Endodermal cell (in vitro differentiated cells): Measurements from ENCODE around the gene GALNT18. TPM values are rescaled to one million over a fixed set of nuclear protein-coding genes. Genes with fewer than 3 reads are reported as not detected.
"Not testable (repeated sequence)": the region's sequence is repeated elsewhere in the genome, so short reads cannot be mapped to it uniquely, and the experiment has no call there.

Source experiments
- DNase-seq: peaks from one replicate; pipeline ENCODE4 v3.0.0-alpha.2; 2017
- H3K27ac ChIP-seq: 2 replicates; pipeline ENCODE4 v1.5.1; 2013; ENCODE audit warnings: mild to moderate bottlenecking, low read depth, low read length, moderate library complexity
- H3K27me3 ChIP-seq: 2 replicates; pipeline ENCODE4 v1.6.1; 2013; ENCODE audit warnings: mild to moderate bottlenecking, low read length, moderate library complexity; ENCODE audit not compliant: insufficient read depth, control insufficient read depth, poor library complexity, severe bottlenecking
- H3K36me3 ChIP-seq: 2 replicates; pipeline ENCODE4 v1.7.0; 2013; ENCODE audit warnings: mild to moderate bottlenecking, low read length, moderate library complexity; ENCODE audit not compliant: control insufficient read depth, insufficient read depth
- H3K4me1 ChIP-seq: one replicate; pipeline ENCODE4 v1.7.0; 2013; ENCODE audit warnings: low read length; ENCODE audit not compliant: control insufficient read depth, insufficient read depth
- H3K4me3 ChIP-seq: 2 replicates; pipeline ENCODE4 v1.5.1; 2013; ENCODE audit warnings: mild to moderate bottlenecking, low read length, moderate library complexity
- H3K9ac ChIP-seq: 2 replicates; pipeline ENCODE4 v1.6.1; 2013; ENCODE audit warnings: mild to moderate bottlenecking, low read length, moderate library complexity; ENCODE audit not compliant: poor library complexity, severe bottlenecking; ENCODE audit errors: extremely low read depth
- H3K9me3 ChIP-seq: 2 replicates; pipeline ENCODE4 v1.6.1; 2013; ENCODE audit warnings: mild to moderate bottlenecking, low read length, moderate library complexity; ENCODE audit not compliant: control insufficient read depth
- H3K27ac Mint-ChIP-seq: 2 replicates; pipeline ENCODE4 v1.8.0; 2020; ENCODE audit warnings: mixed read lengths
- H3K27me3 Mint-ChIP-seq: 2 replicates; pipeline ENCODE4 v1.8.0; 2021; ENCODE audit warnings: mild to moderate bottlenecking, mixed read lengths; ENCODE audit not compliant: insufficient read depth
- H3K36me3 Mint-ChIP-seq: 2 replicates; pipeline ENCODE4 v1.8.0; 2020; ENCODE audit warnings: low read depth, mixed read lengths
- H3K4me1 Mint-ChIP-seq: 2 replicates; pipeline ENCODE4 v1.8.0; 2020; ENCODE audit warnings: mixed read lengths
- H3K4me3 Mint-ChIP-seq: 2 replicates; pipeline ENCODE4 v1.8.0; 2020; ENCODE audit warnings: mild to moderate bottlenecking, moderate library complexity, mixed read lengths
- H3K9me3 Mint-ChIP-seq: 2 replicates; pipeline ENCODE4 v1.8.0; 2020; ENCODE audit warnings: mild to moderate bottlenecking, mixed read lengths
- WGBS, 2 experiments: methylation state at CpG; one replicate each; pipeline versions ENCODE4 v1.1.5 to v1.1.7; 2013; ENCODE audit warnings: missing lambda C conversion rate in 2 of 2, mixed read lengths in 1 of 2; ENCODE audit not compliant: insufficient coverage in 1 of 2, insufficient read length in 1 of 2; 5-methylcytosine and 5-hydroxymethylcytosine counted together
- total RNA-seq, 2 donors: library from RNA; stranded (reverse); fragmentation: NEBNext Ultra II Directional in 1 of 2; extraction: Animal tissue kit (Norgen Biotek cat#: 25700) in 1 of 2; gene quantifications; 2 replicates in 1 of 2; 3 replicates in 1 of 2; pipeline ENCODE4 v1.2.1, GENCODE V29; 2021
- TF ChIP-seq, protein P1 (sequence below): fragments of 200-600 bp; sonication (generic); conservative IDR thresholded peaks from 2 replicates; pipeline ENCODE4 v1.5.0; 2021; ENCODE audit warnings: antibody characterized with exemption, mild to moderate bottlenecking

GALNT18 gene
- total RNA-seq, 2 donors from 2014 or later = 5.1 to 9.9 TPM

- Histone ChIP-seq H3K36me3 (no peaks in the 10 kb centered on the region), H3K27me3 (no peaks in the 10 kb centered on the region), H3K9ac (no peak overlapping the region), H3K27ac (no peak overlapping the region), H3K9me3 (no peaks in the 10 kb centered on the region), H3K4me3 (no peak overlapping the region), H3K4me1 (no peaks in the 10 kb centered on the region)
- peaks cover 4% of the 10 kb centered on the region for H3K9me3 Mint-ChIP-seq
- H3K4me3 Mint-ChIP-seq = no peak overlapping the region
- H3K27me3 Mint-ChIP-seq = no peaks in the 10 kb centered on the region
- DNase-seq = no peak
- TF ChIP-seq, protein P1, sequence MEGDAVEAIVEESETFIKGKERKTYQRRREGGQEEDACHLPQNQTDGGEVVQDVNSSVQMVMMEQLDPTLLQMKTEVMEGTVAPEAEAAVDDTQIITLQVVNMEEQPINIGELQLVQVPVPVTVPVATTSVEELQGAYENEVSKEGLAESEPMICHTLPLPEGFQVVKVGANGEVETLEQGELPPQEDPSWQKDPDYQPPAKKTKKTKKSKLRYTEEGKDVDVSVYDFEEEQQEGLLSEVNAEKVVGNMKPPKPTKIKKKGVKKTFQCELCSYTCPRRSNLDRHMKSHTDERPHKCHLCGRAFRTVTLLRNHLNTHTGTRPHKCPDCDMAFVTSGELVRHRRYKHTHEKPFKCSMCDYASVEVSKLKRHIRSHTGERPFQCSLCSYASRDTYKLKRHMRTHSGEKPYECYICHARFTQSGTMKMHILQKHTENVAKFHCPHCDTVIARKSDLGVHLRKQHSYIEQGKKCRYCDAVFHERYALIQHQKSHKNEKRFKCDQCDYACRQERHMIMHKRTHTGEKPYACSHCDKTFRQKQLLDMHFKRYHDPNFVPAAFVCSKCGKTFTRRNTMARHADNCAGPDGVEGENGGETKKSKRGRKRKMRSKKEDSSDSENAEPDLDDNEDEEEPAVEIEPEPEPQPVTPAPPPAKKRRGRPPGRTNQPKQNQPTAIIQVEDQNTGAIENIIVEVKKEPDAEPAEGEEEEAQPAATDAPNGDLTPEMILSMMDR = no peak
- no peak overlapping the region for H3K27ac Mint-ChIP-seq
- no peaks in the 10 kb centered on the region for H3K36me3 Mint-ChIP-seq
- H3K4me1 Mint-ChIP-seq = no peaks in the 10 kb centered on the region
Observed at GRCh38 chr11:11363674-11364073, 258.1 kb downstream of the GALNT18 start.

DNA sequence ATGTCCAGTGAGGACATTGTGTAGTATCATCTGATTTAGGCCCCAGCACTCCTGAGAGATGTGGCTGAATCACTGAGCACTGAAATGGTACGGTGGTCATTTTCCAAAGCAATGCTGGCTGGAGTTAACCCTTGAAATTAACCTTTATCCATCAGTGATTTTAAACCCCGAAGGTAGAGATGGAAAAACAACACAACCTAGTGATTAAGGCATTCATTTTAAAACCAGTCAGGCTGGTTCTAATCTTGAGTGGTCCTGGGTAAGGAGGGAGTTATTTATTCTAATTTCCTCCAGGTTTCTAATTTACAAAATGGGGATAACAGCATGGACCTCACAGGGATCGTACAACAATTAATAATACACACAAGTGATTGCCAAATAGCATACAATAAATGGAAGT lies 262.2 kb downstream of the GALNT18 start:
- no peaks in the 10 kb centered on the region for H3K27me3 Mint-ChIP-seq
- Histone ChIP-seq H3K27me3 (no peaks in the 10 kb centered on the region), H3K9ac (no peak overlapping the region), H3K4me3 (no peak overlapping the region), H3K9me3 (no peaks in the 10 kb centered on the region), H3K36me3 (no peaks in the 10 kb centered on the region), H3K27ac (no peak overlapping the region), H3K4me1 (no peaks in the 10 kb centered on the region)
- WGBS, 2 experiments = 80 to 91% methylated on average over 1 to 3 of the region's 3 CpGs
- no peak overlapping the region for H3K27ac Mint-ChIP-seq
- H3K4me3 Mint-ChIP-seq = no peak overlapping the region
- H3K36me3 Mint-ChIP-seq = no peaks in the 10 kb centered on the region
- H3K9me3 Mint-ChIP-seq = no peaks in the 10 kb centered on the region
- DNase-seq = no peak
- TF ChIP-seq, protein P1 = no peak
- H3K4me1 Mint-ChIP-seq = no peaks in the 10 kb centered on the region

DNA sequence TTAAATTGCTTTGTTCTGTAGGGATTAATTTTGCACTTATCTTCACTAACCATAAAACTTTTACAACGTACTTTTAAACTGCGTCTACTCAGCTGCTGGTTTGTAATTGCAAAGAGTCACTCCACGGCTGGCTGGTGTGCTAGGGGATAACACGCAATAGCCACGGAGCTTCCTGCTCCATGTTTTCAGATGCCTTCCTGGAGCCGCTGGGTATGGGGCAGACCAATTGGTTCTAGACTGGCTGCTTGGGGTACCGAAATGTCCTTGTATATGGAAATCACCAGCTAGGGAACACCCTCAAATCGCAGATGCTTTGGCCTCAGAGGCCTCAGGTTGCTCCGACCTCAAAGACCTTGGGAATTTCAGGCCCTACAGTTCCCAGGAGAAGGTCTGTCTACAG lies 265.0 kb downstream of the GALNT18 start:
- no peaks in the 10 kb centered on the region for H3K27me3 ChIP-seq

DNA sequence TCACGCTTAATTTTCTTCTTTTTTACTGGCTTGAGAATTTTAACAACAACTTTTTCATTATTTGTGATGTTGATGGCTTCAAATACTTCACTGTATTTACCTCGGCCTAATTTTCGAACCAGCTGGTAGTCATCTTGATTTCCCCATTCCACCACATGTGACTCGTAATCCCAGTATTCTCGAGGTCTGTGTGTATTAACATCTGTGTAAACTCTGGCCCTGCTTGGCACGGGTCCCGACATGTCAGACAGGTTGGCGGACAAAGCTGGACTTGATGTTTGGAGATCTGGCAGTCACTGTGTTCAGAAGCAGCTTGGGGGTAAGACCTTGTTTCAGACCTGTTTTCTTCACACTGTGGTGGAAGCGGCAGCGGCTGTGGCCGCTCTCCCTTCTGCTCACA lies 268.9 kb downstream of the GALNT18 start, which contains the start of gene CSNK2A3:
CSNK2A3 (minus strand) TSS at position 373 of the 400 bp plus-strand sequence; CDS start at position 242, 131 bp downstream.
- not testable (repeated sequence) for H3K27ac Mint-ChIP-seq, H3K27me3 ChIP-seq, DNase-seq, H3K9ac ChIP-seq, H3K9me3 ChIP-seq, H3K27me3 Mint-ChIP-seq, H3K4me1 Mint-ChIP-seq, H3K36me3 Mint-ChIP-seq, H3K36me3 ChIP-seq, H3K27ac ChIP-seq, H3K4me1 ChIP-seq, H3K4me3 Mint-ChIP-seq, H3K9me3 Mint-ChIP-seq, H3K4me3 ChIP-seq
- 90 to 93% methylated on average over 4 to 8 of the region's 11 CpGs for WGBS, 2 experiments

More for the DNA sequence above, 265.0 kb downstream of the GALNT18 start:
- no peak overlapping the region for H3K4me3 Mint-ChIP-seq
- H3K4me3 ChIP-seq = no peak overlapping the region
- no peaks in the 10 kb centered on the region for H3K9me3 ChIP-seq
- H3K4me1 ChIP-seq = no peaks in the 10 kb centered on the region
- WGBS, 2 experiments = 93 to 96% methylated on average over 6 to 9 of the region's 9 CpGs
- no peaks in the 10 kb centered on the region for H3K4me1 Mint-ChIP-seq
- TF ChIP-seq, protein P1 = no peak
- H3K36me3 ChIP-seq = no peaks in the 10 kb centered on the region
- H3K27me3 Mint-ChIP-seq = no peaks in the 10 kb centered on the region
- no peak for DNase-seq
- no peak overlapping the region for H3K27ac ChIP-seq
- H3K9me3 Mint-ChIP-seq = no peaks in the 10 kb centered on the region
- H3K27ac Mint-ChIP-seq = no peak overlapping the region
- no peaks in the 10 kb centered on the region for H3K36me3 Mint-ChIP-seq
- H3K9ac ChIP-seq = no peak overlapping the region

- not testable (repeated sequence) for DNase-seq, H3K27me3 ChIP-seq, H3K9ac ChIP-seq, H3K4me3 ChIP-seq, H3K9me3 Mint-ChIP-seq, H3K4me1 ChIP-seq, H3K36me3 Mint-ChIP-seq, H3K27ac Mint-ChIP-seq, H3K9me3 ChIP-seq, H3K4me3 Mint-ChIP-seq, H3K4me1 Mint-ChIP-seq, H3K36me3 ChIP-seq, H3K27me3 Mint-ChIP-seq, H3K27ac ChIP-seq
- WGBS, 2 experiments = 81 to 83% methylated on average over 6 to 7 of the region's 10 CpGs
Observed at GRCh38 chr11:11351851-11352250, 270.0 kb downstream of the GALNT18 start.
